T-helper 2 cell (primary cell): ENCODE results near the gene KCNIP3.
"Not testable (repeated sequence)": the region's sequence is repeated elsewhere in the genome, so short reads cannot be mapped to it uniquely, and the experiment has no call there.

Source experiments
- DNase-seq, 5 experiments: peaks; one replicate each; pipeline versions ENCODE4 v3.0.0 to v3.0.0-alpha.2; 2012 to 2022

Gene KCNIP3

GRCh38 chr2:95429748-95430467, 132.8 kb downstream of the KCNIP3 start:
- not testable (repeated sequence) for DNase-seq

- not testable (repeated sequence) for DNase-seq
Measured at GRCh38 chr2:95433373-95433772, 136.2 kb downstream of the KCNIP3 start.

- not testable (repeated sequence) for DNase-seq
Measured at GRCh38 chr2:95433973-95434372, 136.8 kb downstream of the KCNIP3 start.

- DNase-seq: not testable (repeated sequence)
Measured at GRCh38 chr2:95434507-95435076, 137.4 kb downstream of the KCNIP3 start.

DNA sequence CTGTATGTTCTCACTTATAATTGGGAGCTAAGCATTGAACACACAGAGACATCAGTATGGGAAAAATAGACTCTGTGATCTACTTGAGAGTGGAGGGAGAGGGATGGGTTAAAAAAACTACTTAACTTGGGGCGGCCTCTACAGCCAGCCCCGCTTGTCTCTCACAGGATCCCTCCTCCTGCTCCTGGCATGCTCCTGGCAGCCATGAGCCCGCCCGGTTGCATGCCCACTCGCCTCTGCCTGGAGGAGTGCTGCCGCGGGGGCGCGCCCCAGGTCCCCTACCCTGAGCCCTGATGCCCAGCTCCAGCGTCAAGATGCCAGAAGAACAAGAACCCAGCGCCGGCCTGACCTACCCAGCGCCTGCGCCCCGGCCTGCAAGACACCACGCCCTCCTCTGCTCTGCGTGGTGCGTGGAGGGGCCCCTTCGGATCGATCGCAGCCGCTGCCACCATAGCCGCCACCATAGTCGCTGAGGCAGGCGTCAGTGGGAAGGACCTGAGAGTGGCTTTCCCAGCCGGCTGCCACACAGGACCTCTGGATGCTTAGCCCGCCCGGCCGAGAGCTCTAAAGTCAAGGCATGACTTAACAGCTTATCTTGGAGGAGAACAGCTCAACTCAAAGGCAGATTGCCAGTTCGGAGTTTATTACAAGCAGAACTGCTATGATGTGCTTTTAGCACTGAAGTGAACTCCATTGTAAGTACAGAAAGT, 138.2 kb downstream of the KCNIP3 start:
- not testable (repeated sequence) for DNase-seq
